GM12872 (cell line): ENCODE measurements around the gene CORO1C.

Experiments used
- TF ChIP-seq, protein P1 (sequence below): IDR thresholded peaks from 3 replicates; pipeline ENCODE4 v1.5.1; 2011; ENCODE audit warnings: low read depth, mild to moderate bottlenecking, low read length, moderate library complexity; ENCODE audit not compliant: insufficient read depth

Gene CORO1C

DNA sequence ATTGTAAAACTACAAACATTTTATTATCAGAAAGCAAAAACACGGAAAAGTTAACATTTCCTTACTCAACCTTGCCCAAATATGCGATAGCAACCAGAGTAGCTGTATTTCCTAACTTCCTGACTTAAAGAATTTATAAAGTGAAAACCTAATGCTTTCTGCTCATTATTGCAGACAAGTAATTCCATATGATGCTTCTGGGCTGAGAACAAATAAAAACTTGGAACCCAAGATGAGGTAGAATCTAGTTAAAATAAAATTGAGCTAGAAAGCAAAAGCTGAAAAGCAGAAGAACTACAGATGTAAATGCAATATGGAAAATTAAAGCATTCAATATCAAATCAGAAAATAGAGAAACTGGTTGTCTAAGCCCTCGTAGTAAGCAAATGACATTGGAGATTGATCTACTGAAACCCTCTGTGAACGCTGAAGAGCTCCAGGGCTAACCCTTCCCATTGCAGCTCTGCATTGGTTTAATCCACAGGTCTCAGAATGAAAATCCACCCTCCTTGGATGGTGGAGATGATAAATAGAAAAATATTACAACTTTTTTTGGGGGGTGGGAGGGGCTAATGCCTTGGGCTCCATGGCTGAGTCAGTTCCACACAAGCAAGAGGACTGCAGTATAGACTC is 40.7 kb downstream of the CORO1C start:
- TF ChIP-seq, protein P1, sequence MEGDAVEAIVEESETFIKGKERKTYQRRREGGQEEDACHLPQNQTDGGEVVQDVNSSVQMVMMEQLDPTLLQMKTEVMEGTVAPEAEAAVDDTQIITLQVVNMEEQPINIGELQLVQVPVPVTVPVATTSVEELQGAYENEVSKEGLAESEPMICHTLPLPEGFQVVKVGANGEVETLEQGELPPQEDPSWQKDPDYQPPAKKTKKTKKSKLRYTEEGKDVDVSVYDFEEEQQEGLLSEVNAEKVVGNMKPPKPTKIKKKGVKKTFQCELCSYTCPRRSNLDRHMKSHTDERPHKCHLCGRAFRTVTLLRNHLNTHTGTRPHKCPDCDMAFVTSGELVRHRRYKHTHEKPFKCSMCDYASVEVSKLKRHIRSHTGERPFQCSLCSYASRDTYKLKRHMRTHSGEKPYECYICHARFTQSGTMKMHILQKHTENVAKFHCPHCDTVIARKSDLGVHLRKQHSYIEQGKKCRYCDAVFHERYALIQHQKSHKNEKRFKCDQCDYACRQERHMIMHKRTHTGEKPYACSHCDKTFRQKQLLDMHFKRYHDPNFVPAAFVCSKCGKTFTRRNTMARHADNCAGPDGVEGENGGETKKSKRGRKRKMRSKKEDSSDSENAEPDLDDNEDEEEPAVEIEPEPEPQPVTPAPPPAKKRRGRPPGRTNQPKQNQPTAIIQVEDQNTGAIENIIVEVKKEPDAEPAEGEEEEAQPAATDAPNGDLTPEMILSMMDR, result no peak

DNA sequence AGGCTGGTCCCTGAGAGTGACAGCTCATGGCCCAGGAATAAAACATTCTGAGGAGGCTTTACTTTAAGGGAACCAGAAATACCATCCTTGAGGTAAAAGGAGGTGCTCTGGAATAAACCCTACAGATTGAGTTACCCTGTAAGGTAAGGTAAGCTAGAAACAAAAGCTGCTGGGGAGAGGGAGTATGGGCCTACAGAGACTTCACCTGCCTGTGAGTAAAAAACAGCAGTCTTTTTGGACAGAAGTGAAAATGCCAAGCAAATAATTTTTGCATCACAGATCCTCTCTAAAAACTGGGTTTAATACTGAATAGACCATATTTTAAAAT is 41.2 kb downstream of the CORO1C start:
- TF ChIP-seq, protein P1, result no peak

DNA sequence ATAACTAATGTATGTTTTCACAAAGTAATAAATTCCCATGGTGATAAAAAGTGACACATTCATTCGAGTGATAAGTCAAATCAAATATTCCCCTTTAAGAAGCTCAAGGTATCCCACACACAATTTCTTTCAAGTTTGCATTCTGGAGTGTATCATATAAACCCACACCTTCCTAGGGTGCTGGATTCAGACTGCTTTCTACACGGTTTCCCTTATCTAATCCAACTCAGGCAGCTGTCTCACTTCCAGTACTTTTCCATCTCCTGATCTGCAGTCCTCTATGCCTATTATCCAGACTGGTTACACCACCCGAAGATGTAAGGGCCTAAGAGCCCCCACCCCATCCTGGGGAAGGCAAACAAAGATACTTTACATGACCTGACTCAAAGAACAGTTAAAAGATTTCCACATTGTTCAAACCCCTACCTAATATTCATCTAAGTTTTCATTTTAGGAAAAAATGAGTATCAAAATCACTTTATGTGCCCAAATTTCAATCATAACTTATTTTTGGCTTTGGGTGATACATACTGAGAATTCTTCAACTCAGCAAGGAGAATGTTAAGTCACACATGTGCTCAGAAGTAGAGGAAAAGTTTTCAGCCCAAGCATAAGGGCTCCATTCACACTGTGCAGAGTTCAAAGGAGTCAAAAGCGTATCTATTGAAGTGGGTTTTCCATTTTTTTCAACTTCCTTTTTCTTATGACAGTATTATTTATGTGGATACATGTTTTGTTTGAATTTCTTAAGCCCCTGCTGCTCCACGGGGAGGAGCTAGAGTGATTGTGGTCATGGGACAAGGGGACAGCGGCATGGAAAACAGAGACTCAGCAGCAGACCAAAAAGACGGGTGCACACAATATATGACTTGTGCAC is 41.8 kb downstream of the CORO1C start:
- TF ChIP-seq, protein P1, result 0 out of 3 replicates have a peak, but pooled peaks have one; percentile 3

DNA sequence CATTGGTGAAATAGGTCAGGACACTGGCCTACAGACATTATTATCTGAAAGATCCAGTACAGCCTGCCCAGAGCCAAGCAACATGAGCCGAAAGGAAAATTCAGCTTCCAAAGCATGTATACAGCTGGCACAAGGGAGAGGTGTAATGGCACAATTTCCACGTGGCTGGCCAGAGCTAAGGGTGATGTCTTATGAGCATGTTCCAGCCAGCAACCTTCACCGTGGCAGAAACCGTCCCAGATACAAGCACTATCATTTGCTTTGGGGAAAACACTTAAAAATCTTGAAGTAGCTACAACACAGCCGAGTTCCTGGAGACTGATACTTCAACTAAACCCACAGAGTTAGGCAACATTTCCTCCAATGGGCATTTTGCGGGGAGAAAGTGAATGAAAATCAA is 44.5 kb downstream of the CORO1C start:
- TF ChIP-seq, protein P1, result no peak

DNA sequence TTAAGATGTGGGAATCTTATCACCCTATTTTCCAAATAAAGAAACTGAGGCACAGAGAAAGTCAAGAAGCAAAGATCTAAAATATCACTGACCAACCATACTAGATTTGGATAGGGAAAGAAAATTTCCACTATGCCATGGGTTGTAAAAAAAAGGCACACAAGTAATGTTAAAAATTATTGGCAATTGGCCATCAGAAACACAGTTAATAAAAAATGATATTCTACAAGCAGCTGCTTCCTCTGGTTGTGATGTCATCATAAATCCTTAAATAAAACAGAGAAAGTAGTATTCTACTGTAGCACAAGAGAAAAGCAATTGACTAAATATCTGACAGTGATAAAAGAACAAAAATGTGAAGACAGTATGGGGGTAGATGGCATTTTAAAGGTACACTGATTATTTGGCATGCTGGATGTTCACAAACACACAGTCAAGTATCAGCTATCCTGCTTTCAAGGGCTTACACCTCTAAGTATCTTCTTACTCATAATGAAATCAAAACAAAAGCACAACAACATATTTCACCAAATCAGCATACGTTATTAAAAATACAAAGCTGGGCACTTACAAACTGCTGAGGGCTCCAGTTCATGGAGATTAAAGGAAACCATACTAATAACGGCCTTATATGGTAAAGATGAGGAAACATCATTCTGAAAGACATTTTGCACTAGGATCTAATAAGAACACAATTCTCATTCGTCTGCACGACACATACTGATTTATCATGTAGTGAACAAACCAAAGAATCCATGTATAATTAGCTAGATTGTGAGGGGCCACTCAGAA is 45.7 kb downstream of the CORO1C start:
- TF ChIP-seq, protein P1, result no peak

DNA sequence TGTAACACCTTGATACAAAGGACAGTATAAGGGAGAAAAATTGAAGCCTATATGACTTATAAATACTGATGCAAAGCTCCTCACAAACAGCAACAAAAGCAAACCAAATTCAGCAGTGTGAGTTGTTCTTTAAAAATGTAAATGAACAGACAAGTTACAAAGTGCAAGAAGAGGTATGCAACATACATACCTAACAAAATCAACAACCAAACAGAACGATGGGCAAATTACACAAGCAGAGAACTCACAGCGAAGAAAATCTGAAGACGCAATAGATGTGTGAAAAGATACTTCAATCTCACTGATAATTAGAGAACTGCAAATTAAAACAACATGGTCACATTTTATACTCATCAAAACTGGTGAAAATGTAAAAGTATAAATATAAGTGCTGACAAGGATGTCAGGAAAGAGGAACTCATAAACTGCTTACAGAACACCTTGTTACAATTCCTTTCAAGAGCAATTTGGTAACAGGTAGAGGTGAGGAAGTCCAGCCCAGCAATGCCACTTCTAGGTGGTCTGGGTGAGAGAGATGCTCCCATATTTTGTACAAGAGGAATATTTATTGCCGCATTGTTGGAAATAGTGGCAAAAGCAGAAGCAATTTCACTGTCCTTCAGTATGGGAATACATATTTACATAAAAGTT is 47.3 kb downstream of the CORO1C start:
- TF ChIP-seq, protein P1, result no peak

DNA sequence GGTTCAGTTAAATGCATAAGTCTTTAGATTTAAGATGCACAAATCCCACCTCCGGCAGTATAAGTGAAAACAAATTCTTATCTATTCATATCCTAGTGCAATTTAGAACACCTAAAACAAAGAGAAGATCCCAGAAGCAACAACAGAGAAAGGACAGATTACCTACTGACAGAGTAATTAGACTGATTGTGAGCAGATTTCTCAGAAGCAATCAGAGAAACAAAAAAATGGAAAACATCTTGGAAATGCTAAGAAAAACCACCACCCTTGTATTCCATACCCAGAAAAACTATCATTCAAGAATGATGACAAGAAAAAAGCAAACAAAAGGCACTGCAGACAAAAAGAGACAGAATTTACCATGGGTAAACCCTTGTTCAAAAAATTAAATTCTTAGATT is 50.0 kb downstream of the CORO1C start:
- TF ChIP-seq, protein P1, result no peak
